H1 (cell line): Measurements from ENCODE around the gene VASN. TPM values are rescaled to one million over a fixed set of nuclear protein-coding genes. Genes with fewer than 3 reads are reported as not detected.

Source experiments
- BCL11A ChIP-seq, 2 experiments: IDR thresholded peaks; one replicate each; pipeline ENCODE4 v1.6.1; 2011; ENCODE audit warnings: low read depth in 2 of 2, low read length in 2 of 2, mild to moderate bottlenecking in 2 of 2
- CTBP2 ChIP-seq: IDR thresholded peaks from 2 replicates; pipeline ENCODE4 v1.7.0; 2011; ENCODE audit warnings: borderline replicate concordance, mild to moderate bottlenecking, moderate library complexity, mixed read lengths, low read length; ENCODE audit not compliant: insufficient read depth, insufficient read length
- EGR1 ChIP-seq: IDR thresholded peaks from 2 replicates; pipeline ENCODE4 v1.6.1; 2011; ENCODE audit warnings: low read depth, low read length, borderline replicate concordance
- ZNF274 ChIP-seq: IDR thresholded peaks from 2 replicates; pipeline ENCODE4 v1.7.0; 2012; ENCODE audit warnings: low read length, borderline replicate concordance; ENCODE audit errors: extremely low read depth
- polyA plus RNA-seq, 7 experiments: library from polyadenylated mRNA; depleted of rRNA in 3 of 7; stranded (reverse) in 5 of 7; unstranded in 2 of 7; fragments of >200 nt in 5 of 7; fragments of 200-250 nt in 2 of 7; gene quantifications; 1 replicate in 5 of 7; 2 replicates in 1 of 7; 4 replicates in 1 of 7; pipeline versions ENCODE4 v1.2.1 to v1.2.3, GENCODE V29; 2011 to 2013; ENCODE audit warnings: missing spikeins in 2 of 7, mixed read lengths in 2 of 7
- total RNA-seq: library from RNA; stranded (reverse); fragmentation: NEBNext Ultra II Directional; extraction: Animal tissue kit (Norgen Biotek cat#: 25700); gene quantifications from 2 replicates; pipeline ENCODE4 v1.2.1, GENCODE V29; 2021

Gene VASN
- total and polyA plus RNA-seq, 2 of the 8 experiments (the other 6 are each of a cell fraction or from before 2014, with no cell fraction given) = 9.6 to 11.3 TPM

DNA sequence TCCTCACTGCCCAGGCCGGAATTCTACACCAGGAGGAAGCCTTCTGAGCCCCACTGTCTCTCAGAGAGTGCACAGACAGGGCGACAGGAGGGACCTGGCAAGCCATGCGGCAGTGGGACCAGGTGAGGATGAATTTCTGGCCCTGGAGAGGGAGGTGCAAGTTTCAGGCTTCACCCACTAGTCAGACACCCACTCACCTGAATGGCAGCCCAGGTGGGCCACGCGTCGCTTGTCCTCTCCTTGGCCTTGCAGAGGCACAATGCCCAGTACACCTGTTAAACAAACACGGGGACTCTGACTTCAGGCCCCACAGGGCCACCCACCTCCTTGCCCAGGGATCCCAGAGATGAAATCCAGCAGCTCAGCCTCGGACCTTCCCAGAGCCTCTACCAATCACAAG, 40.5 kb downstream of the VASN start (continued):
- TF ChIP-seq CTBP2 (no peak), EGR1 (no peak), ZNF274 (no peak), BCL11A (IDR thresholded peaks at IDR 0.05; ENCODE audit: low read depth in 2 of 2, low read length in 2 of 2) (no peak)
- TF ChIP-seq, all 59 proteins: peak for 0
